Measurements from ENCODE around the gene GAGE12J. TPM values are rescaled to one million over a fixed set of nuclear protein-coding genes. Genes with fewer than 3 reads are reported as not detected.
"Not testable (repeated sequence)": the region's sequence is repeated elsewhere in the genome, so short reads cannot be mapped to it uniquely, and the experiment has no call there.

The GAGE12J gene
- total RNA-seq, 1 experiment from 2014 or later, result not detected

DNA sequence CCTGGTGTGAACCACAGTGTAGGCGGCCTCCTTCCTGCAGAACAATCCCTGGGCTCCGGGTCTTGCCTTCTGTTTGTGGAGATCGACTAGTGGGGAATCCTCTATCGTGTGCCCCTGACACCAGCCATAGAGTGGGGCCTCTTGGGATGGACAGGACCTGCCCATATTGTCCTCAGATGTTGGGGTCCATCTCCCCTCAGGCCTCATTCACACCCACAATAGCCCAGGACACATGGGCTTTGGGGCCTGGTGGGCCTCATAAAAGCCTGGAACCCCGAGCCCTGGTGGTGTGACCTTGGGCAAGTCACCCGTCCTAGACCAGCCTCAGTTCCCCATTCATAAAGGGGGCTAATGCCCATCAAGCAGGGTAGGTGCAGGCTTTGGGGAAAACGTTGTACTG, 31.6 kb upstream of the GAGE12J start:
- no peak overlapping the region for H3K27ac ChIP-seq
- no peak overlapping the region for H3K4me2 ChIP-seq
- no peaks in the 10 kb centered on the region for H3K79me2 ChIP-seq (ENCODE audit: low read depth)
- H3K9me2 ChIP-seq (ENCODE audit: insufficient read depth), result no peaks in the 10 kb centered on the region
- TF ChIP-seq, protein P1, sequence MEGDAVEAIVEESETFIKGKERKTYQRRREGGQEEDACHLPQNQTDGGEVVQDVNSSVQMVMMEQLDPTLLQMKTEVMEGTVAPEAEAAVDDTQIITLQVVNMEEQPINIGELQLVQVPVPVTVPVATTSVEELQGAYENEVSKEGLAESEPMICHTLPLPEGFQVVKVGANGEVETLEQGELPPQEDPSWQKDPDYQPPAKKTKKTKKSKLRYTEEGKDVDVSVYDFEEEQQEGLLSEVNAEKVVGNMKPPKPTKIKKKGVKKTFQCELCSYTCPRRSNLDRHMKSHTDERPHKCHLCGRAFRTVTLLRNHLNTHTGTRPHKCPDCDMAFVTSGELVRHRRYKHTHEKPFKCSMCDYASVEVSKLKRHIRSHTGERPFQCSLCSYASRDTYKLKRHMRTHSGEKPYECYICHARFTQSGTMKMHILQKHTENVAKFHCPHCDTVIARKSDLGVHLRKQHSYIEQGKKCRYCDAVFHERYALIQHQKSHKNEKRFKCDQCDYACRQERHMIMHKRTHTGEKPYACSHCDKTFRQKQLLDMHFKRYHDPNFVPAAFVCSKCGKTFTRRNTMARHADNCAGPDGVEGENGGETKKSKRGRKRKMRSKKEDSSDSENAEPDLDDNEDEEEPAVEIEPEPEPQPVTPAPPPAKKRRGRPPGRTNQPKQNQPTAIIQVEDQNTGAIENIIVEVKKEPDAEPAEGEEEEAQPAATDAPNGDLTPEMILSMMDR (conservative IDR thresholded peaks at IDR 0.05), result no peak
- TF ChIP-seq EZH2 (IDR thresholded peaks at IDR 0.05; ENCODE audit: low read depth), result no peak
- intact Hi-C loops (cut with micrococcal nuclease; ENCODE audit: unreplicated experiment), result loop anchor here (5.0 kb wide), 1 partner anchor 462 kb away; no protein-coding TSS in a partner anchor
- no peak for DNase-seq
- H3K9me3 ChIP-seq (ENCODE audit: insufficient read depth, low read depth), result no peaks in the 10 kb centered on the region
- H3K4me1 ChIP-seq (replicated peaks; ENCODE audit: insufficient read depth), result no peaks in the 10 kb centered on the region
- H3F3A ChIP-seq (ENCODE audit: insufficient read depth, low read depth), result no peaks in the 10 kb centered on the region
- ChIA-PET CTCF (no interaction called here), POLR2A (ENCODE audit: unreplicated experiment) (no interaction called here)
- H2AFZ ChIP-seq, result no peak overlapping the region
- no peaks in the 10 kb centered on the region for H3K27me3 ChIP-seq (ENCODE audit: insufficient read depth, low read depth)
- H3K36me3 ChIP-seq (ENCODE audit: low read depth), result no peaks in the 10 kb centered on the region
- BruUV-seq (replicated peaks), result no TSS peak
- H4K20me1 ChIP-seq (ENCODE audit: insufficient read depth), result no peaks in the 10 kb centered on the region
- H3K4me3 ChIP-seq, result no peak overlapping the region

DNA sequence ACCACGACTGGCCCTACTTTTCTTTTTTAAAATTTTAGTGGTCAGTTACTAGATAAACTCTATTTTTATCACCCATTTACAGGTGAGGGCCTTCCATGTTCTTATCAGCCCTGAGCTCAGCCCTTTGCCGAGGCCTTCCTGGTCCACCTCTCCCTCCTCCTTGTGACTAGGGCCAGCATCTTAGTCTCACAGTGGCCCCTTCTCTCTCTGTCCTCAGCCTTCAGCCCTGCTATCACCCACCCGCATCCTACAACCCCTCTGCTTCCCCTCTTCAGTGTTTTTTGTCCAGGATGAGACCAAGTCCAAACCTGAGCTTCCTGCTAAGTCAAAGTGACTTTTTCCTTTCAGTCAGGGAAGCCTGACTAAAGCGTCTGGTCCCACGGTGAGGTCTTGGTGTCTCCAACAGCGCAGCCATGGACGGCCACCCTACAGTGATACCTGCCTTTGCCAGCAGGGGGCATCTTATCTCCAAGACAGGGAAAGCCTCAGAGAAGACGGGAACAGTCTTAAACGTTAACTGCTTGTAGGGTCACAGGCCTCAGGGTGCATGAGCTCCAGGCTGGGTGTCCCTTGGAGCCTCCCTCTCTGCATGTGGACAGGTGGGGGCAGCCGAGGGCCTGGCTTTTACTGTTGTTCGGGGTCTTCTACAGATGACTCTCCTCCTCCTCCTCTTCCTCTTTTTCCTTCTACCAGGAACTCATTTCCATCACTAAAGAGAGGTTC, 30.1 kb upstream of the GAGE12J start:
- H3K27ac ChIP-seq, result no peak overlapping the region
- H3K4me1 ChIP-seq (replicated peaks; ENCODE audit: insufficient read depth), result no peaks in the 10 kb centered on the region
- TF ChIP-seq, protein P1 (conservative IDR thresholded peaks at IDR 0.05), result peak; percentile 51
- no peak for TF ChIP-seq EZH2 (IDR thresholded peaks at IDR 0.05; ENCODE audit: low read depth)
- H3K4me3 ChIP-seq, result no peak overlapping the region
- H2AFZ ChIP-seq, result no peak overlapping the region
- no peaks in the 10 kb centered on the region for H3K36me3 ChIP-seq (ENCODE audit: low read depth)
- H3K27me3 ChIP-seq (ENCODE audit: insufficient read depth, low read depth), result no peaks in the 10 kb centered on the region
- POLR2A ChIA-PET (ENCODE audit: unreplicated experiment), result no interaction called here
- H3F3A ChIP-seq (ENCODE audit: insufficient read depth, low read depth), result no peaks in the 10 kb centered on the region
- H3K79me2 ChIP-seq (ENCODE audit: low read depth), result no peaks in the 10 kb centered on the region
- BruUV-seq (replicated peaks), result no TSS peak
- no peaks in the 10 kb centered on the region for H3K9me3 ChIP-seq (ENCODE audit: insufficient read depth, low read depth)
- peak in 1 of 2 experiments; percentile 33 for DNase-seq
- no peaks in the 10 kb centered on the region for H4K20me1 ChIP-seq (ENCODE audit: insufficient read depth)
- no peak overlapping the region for H3K4me2 ChIP-seq
- intact Hi-C loops (cut with micrococcal nuclease; ENCODE audit: unreplicated experiment), result loop anchor here (5.0 kb wide), 1 partner anchor 461 kb away; no protein-coding TSS in a partner anchor
- no peaks in the 10 kb centered on the region for H3K9me2 ChIP-seq (ENCODE audit: insufficient read depth)
- CTCF ChIA-PET, result no interaction called here

DNA sequence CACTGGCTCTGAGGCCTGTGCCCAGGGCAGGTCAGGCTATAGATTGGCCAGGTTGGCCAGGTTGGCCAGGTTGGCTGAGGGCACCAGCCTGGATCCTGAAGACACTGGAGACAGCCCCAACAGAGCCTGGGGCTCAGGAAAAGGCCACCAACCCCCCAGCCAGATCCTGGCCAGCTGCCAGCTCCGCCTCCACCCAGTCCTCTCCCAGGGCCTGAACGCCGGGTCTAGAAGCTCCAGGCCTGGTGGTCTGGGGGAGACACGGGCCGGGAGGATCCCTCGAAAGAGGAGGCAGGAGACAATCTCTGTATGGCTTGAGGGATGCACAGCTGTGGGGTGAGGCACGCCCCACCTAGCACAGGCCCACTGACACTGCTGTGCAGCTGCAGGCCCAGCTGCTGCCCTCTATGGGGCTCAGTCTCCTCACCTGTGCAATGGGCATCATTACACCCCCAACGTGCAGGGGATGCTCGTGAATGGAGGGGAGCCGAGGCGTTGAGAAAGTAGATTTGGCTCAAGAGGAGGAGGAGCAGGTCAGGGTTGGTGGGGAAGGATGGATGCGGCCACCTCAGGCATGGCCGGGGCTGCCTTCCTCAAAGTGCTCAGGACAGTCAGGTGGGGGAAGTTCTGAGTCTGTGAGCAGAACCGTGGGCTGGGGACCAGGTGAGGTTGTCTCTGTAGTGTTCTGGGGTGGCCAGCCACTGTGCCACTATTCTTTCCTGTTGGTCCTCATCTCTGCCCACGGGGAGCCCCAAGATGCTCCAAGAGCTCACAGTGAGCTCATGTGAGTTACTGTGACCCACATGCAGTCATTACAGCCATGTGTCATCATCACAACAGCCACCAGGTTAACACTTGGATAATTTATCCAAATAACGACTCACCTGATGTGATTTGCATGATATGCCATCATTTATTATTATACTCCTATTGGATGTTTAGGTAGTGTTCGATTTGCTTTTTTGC, 29.2 kb upstream of the GAGE12J start:
- BruUV-seq (replicated peaks), result no TSS peak
- Histone ChIP-seq H3K27ac (no peak overlapping the region), H2AFZ (no peak overlapping the region), H3K4me3 (no peak overlapping the region), H3K4me2 (no peak overlapping the region), H3K27me3 (ENCODE audit: insufficient read depth, low read depth) (no peaks in the 10 kb centered on the region), H3K36me3 (ENCODE audit: low read depth) (no peaks in the 10 kb centered on the region), H3K9me3 (ENCODE audit: insufficient read depth, low read depth) (no peaks in the 10 kb centered on the region), H3K9me2 (ENCODE audit: insufficient read depth) (no peaks in the 10 kb centered on the region), H3K79me2 (ENCODE audit: low read depth) (no peaks in the 10 kb centered on the region), H3K4me1 (replicated peaks; ENCODE audit: insufficient read depth) (no peaks in the 10 kb centered on the region), H4K20me1 (ENCODE audit: insufficient read depth) (no peaks in the 10 kb centered on the region), H3F3A (ENCODE audit: insufficient read depth, low read depth) (no peaks in the 10 kb centered on the region)
- ChIA-PET CTCF (no interaction called here), POLR2A (ENCODE audit: unreplicated experiment) (no interaction called here)
- intact Hi-C loops (cut with micrococcal nuclease; ENCODE audit: unreplicated experiment), result loop anchor here (5.0 kb wide), 1 partner anchor 460 kb away; no protein-coding TSS in a partner anchor
- no peak for DNase-seq
- TF ChIP-seq, protein P1 (conservative IDR thresholded peaks at IDR 0.05), result no peak
- TF ChIP-seq EZH2 (IDR thresholded peaks at IDR 0.05; ENCODE audit: low read depth), result no peak

DNA sequence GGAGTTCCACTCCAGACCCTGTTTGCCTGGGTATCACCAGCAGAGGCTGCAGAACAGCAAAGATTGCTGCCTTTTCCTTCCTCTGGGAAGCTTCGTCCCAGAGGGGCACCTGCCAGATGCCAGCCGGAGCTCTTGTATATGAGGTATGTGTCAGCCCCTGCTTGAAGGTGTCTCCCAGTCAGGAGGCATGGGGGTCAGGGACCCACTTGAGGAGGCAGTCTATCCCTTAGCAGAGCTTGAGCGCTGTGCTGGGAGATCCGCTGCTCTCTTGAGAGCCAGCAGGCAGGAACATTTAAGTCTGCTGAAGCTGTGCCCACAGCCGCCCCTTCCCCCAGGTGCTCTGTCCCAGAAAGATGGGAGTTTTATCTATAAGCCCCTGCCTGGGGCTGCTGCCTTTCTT, 22.5 kb upstream of the GAGE12J start:
- DNase-seq; H3K4me3 ChIP-seq; H3F3A ChIP-seq (ENCODE audit: insufficient read depth, low read depth); CTCF ChIA-PET; H3K27me3 ChIP-seq (ENCODE audit: insufficient read depth, low read depth); H3K4me1 ChIP-seq (replicated peaks; ENCODE audit: insufficient read depth); H3K36me3 ChIP-seq (ENCODE audit: low read depth); H3K9me3 ChIP-seq (ENCODE audit: insufficient read depth, low read depth); H3K4me2 ChIP-seq; H4K20me1 ChIP-seq (ENCODE audit: insufficient read depth); intact Hi-C loops (cut with micrococcal nuclease; ENCODE audit: unreplicated experiment); H3K9me2 ChIP-seq (ENCODE audit: insufficient read depth); POLR2A ChIA-PET (ENCODE audit: unreplicated experiment); BruUV-seq (replicated peaks); H3K79me2 ChIP-seq (ENCODE audit: low read depth); H3K27ac ChIP-seq; H2AFZ ChIP-seq: not testable (repeated sequence)
